B cell (primary cell): ENCODE measurements around the gene UQCRH. TPM values are rescaled to one million over a fixed set of nuclear protein-coding genes. Genes with fewer than 3 reads are reported as not detected.

Experiments used
- ATAC-seq: fragments of 200-7000 bp; cut with Tn5 transposase; one replicate; pipeline ENCODE4 v1.10.0; 2021; ENCODE audit warnings: low read depth, mild to moderate bottlenecking, moderate number of reproducible peaks, moderate library complexity
- CTCF ChIA-PET: fragments of 350-600 bp; sonication (Branson Sonifier 250); formaldehyde crosslinking; loops from one replicate; lab custom pipeline; 2021; ENCODE audit warnings: antibody characterized with exemption, inconsistent platforms; lab: Charles Lee
- POLR2A ChIA-PET: fragments of 350-600 bp; sonication (Branson Sonifier 250); formaldehyde crosslinking; loops from one replicate; lab custom pipeline; 2021; ENCODE audit warnings: antibody characterized with exemption; lab: Charles Lee
- DNase-seq: peaks from one replicate; pipeline ENCODE4 v3.0.0; 2013
- H2AFZ ChIP-seq: 2 replicates; pipeline ENCODE4 v1.6.1; 2012; ENCODE audit warnings: mild to moderate bottlenecking, low read depth, low read length; ENCODE audit not compliant: insufficient read depth, poor library complexity, severe bottlenecking
- H3K27ac ChIP-seq, 2 donors: 1 replicate in 1 of 2; 2 replicates in 1 of 2; pipeline ENCODE4 v1.5.1; 2012 to 2013; ENCODE audit warnings: low read length in 2 of 2, mild to moderate bottlenecking in 2 of 2, moderate library complexity in 1 of 2
- H3K27me3 ChIP-seq, 4 experiments: fragments of 200-600 bp in 1 of 4; sonication (generic) in 1 of 4; replicated peaks in 1 of 4; 1 replicate in 2 of 4; 2 replicates in 2 of 4; pipeline versions ENCODE4 v1.6.1 to v1.7.0; 2013 to 2016; ENCODE audit warnings: low read length in 3 of 4, mild to moderate bottlenecking in 2 of 4, mixed read lengths in 1 of 4, moderate library complexity in 1 of 4; ENCODE audit not compliant: insufficient read depth in 4 of 4, control insufficient read depth in 3 of 4; ENCODE audit errors: control extremely low read depth in 1 of 4
- H3K36me3 ChIP-seq, 2 experiments: replicated peaks in 1 of 2; 1 replicate in 1 of 2; 2 replicates in 1 of 2; pipeline versions ENCODE4 v1.6.1 to v1.7.1; 2013; ENCODE audit warnings: low read length in 1 of 2; ENCODE audit not compliant: insufficient read depth in 2 of 2, control insufficient read depth in 1 of 2; ENCODE audit errors: control extremely low read depth in 1 of 2, extremely low read depth in 1 of 2
- H3K4me1 ChIP-seq, 2 donors: fragments of 200-600 bp in 1 of 2; sonication (generic) in 1 of 2; 1 replicate in 1 of 2; 2 replicates in 1 of 2; pipeline versions ENCODE4 v1.5.1 to v1.6.1; 2013 to 2017; ENCODE audit warnings: low read length in 2 of 2; ENCODE audit not compliant: control insufficient read depth in 2 of 2, insufficient read depth in 2 of 2
- H3K4me2 ChIP-seq: replicated peaks from 2 replicates; pipeline ENCODE3; 2012; ENCODE audit warnings: mild to moderate bottlenecking, low read depth, low read length; ENCODE audit not compliant: poor library complexity, severe bottlenecking
- H3K4me3 ChIP-seq, 5 experiments: fragments of 200-600 bp in 1 of 5; sonication (generic) in 1 of 5; 1 replicate in 3 of 5; 2 replicates in 2 of 5; pipeline versions ENCODE4 v1.5.1 to v1.7.0; 2011 to 2016; ENCODE audit warnings: low read length in 4 of 5, mild to moderate bottlenecking in 4 of 5, low read depth in 2 of 5, control low read depth in 1 of 5, moderate library complexity in 1 of 5; ENCODE audit not compliant: insufficient read depth in 1 of 5; ENCODE audit errors: control extremely low read depth in 1 of 5, extremely low read depth in 1 of 5
- H3K79me2 ChIP-seq: fragments of 200-600 bp; sonication (generic); one replicate; pipeline ENCODE4 v1.6.0; 2016; ENCODE audit warnings: low read length; ENCODE audit not compliant: control insufficient read depth, insufficient read depth
- H3K9ac ChIP-seq: fragments of 200-600 bp; sonication (generic); 2 replicates; pipeline ENCODE4 v1.6.1; 2017; ENCODE audit warnings: mild to moderate bottlenecking, low read length, moderate library complexity
- H3K9me3 ChIP-seq, 3 donors: one replicate each; pipeline versions ENCODE4 v1.6.1 to v1.7.1; 2013; ENCODE audit warnings: low read length in 2 of 3; ENCODE audit not compliant: control insufficient read depth in 2 of 3, insufficient read depth in 1 of 3; ENCODE audit errors: control extremely low read depth in 1 of 3
- H4K20me1 ChIP-seq: 2 replicates; pipeline ENCODE4 v1.6.0; 2012; ENCODE audit warnings: mild to moderate bottlenecking, low read length; ENCODE audit not compliant: insufficient read depth, control insufficient read depth, poor library complexity, severe bottlenecking
- H3K27ac Mint-ChIP-seq: one replicate; pipeline ENCODE4 v1.8.0; 2021; ENCODE audit warnings: mixed read lengths
- H3K27me3 Mint-ChIP-seq: one replicate; pipeline ENCODE4 v1.8.0; 2021; ENCODE audit warnings: mixed read lengths
- H3K4me1 Mint-ChIP-seq: one replicate; pipeline ENCODE4 v1.8.0; 2021; ENCODE audit warnings: mixed read lengths
- H3K4me3 Mint-ChIP-seq: one replicate; pipeline ENCODE4 v1.8.0; 2021; ENCODE audit warnings: mixed read lengths
- H3K9me3 Mint-ChIP-seq: one replicate; pipeline ENCODE4 v1.8.0; 2022; ENCODE audit warnings: mixed read lengths; ENCODE audit not compliant: insufficient read depth
- CTCF ChIP-seq: fragments of 200-600 bp; IDR thresholded peaks from one replicate; pipeline ENCODE4 v1.8.0; 2022; ENCODE audit warnings: antibody characterized with exemption, mild to moderate bottlenecking
- EZH2 ChIP-seq: IDR thresholded peaks from 2 replicates; pipeline ENCODE4 v1.6.1; 2012; ENCODE audit warnings: borderline replicate concordance, low read depth, mild to moderate bottlenecking, moderate library complexity, low read length; ENCODE audit not compliant: insufficient read depth, poor library complexity, severe bottlenecking
- WGBS: methylation state at CpG from one replicate; pipeline ENCODE4 v1.1.5; 2013; ENCODE audit warnings: missing lambda C conversion rate; ENCODE audit not compliant: insufficient coverage; 5-methylcytosine and 5-hydroxymethylcytosine counted together
- intact Hi-C: fragments of 100-400 bp; cut with micrococcal nuclease; formaldehyde crosslinking; loops from one replicate; pipeline ENCODE4 v1.10.0; 2022
- polyA plus RNA-seq: library from polyadenylated mRNA; depleted of rRNA; stranded (reverse); fragments of >200 nt; gene quantifications from 2 replicates; pipeline ENCODE4 v1.2.3, GENCODE V29; 2012
- total RNA-seq, 2 donors: library from RNA; stranded (reverse); fragments of 120-200 nt in 1 of 2; gene quantifications; 1 replicate in 1 of 2; 2 replicates in 1 of 2; pipeline versions ENCODE4 v1.2.3 to v1.2.4, GENCODE V29; 2013 to 2022

UQCRH gene
- total and polyA plus RNA-seq, 2 donors (not counting 1 experiment from before 2014, with no cell fraction given) = 146 to 310 TPM

- H3K9me3 ChIP-seq = no peaks in the 10 kb centered on the region
- peaks cover 19 to 34% of the 10 kb centered on the region in 2 donors for H3K4me1 ChIP-seq
- peak overlapping the region; percentile 97 for H3K4me2 ChIP-seq
- POLR2A ChIA-PET = interaction anchor here (2.1 kb wide), 1 partner anchor 55 kb away, joined by 17 read pairs; the partner anchor contains the start of gene RAD54L
- peak; percentile 79 for DNase-seq
- peaks cover 38% of the 10 kb centered on the region for H4K20me1 ChIP-seq
- H2AFZ ChIP-seq = peak overlapping the region; percentile 92
- intact Hi-C loops = loop anchor here (2.0 to 5.0 kb wide), 6 partner anchors 31 to 551 kb away; partner anchors contain the start of genes EFCAB14, IPP, MKNK1 and PIK3R3
- under 1% methylated on average over 79 of the region's 79 CpGs for WGBS
- H3K4me3 ChIP-seq = peak overlapping the region; percentile 2 to 98 (median 79)
- H3K36me3 ChIP-seq = peaks cover 0 to 11% of the 10 kb centered on the region in 2 experiments
- H3K79me2 ChIP-seq = peaks cover 81% of the 10 kb centered on the region
- no peak for TF ChIP-seq EZH2
- TF ChIP-seq CTCF = peak; percentile 45
- H3K27ac ChIP-seq = peak overlapping the region; percentile 77 to 92
- ATAC-seq = peak; percentile 18
- H3K27me3 ChIP-seq = no peaks in the 10 kb centered on the region
- H3K9ac ChIP-seq = peak overlapping the region; percentile 95
- H3K9me3 Mint-ChIP-seq = no peaks in the 10 kb centered on the region
- peaks cover 40% of the 10 kb centered on the region for H3K4me1 Mint-ChIP-seq
- CTCF ChIA-PET = interaction anchor here (0.9 to 3.9 kb wide), 4 partner anchors 39 to 47 kb away, joined by 4 to 36 read pairs (median 20); partner anchors contain the start of gene NSUN4
- no peaks in the 10 kb centered on the region for H3K27me3 Mint-ChIP-seq
- H3K27ac Mint-ChIP-seq = peak overlapping the region; percentile 99
- peak overlapping the region; percentile 100 for H3K4me3 Mint-ChIP-seq
Observed at GRCh38 chr1:46301808-46302640, 1.5 kb upstream of the UQCRH start.
